K562 (cell line): ENCODE data around the gene UIMC1. TPM values are rescaled to one million over a fixed set of nuclear protein-coding genes. Genes with fewer than 3 reads are reported as not detected.
A peak's percentile ranks its signal among the peaks of the same experiment; 100 is the strongest.

ENCODE experiments used
- ATAC-seq: fragments of 200-7000 bp; cut with Tn5 transposase; 3 replicates; pipeline ENCODE4 v1.9.1; 2020; ENCODE audit warnings: moderate library complexity
- BruUV-seq: library from RNA; stranded (reverse); fragments of 400-500 nt; replicated peaks from 2 replicates; lab custom pipeline; 2021; lab: Mats Ljungman, UMichigan
- CTCF ChIA-PET: fragments of 300-600 bp; formaldehyde crosslinking; extraction: SDS; loops from one replicate; lab custom pipeline; 2021; ENCODE audit warnings: low intra/inter-chr PET ratio; lab: Yijun Ruan, JAX
- POLR2A ChIA-PET: fragments of 300-600, 350-650 bp; sonication (Branson Sonifier 250); formaldehyde crosslinking; extraction: SDS; loops from one replicate; lab custom pipeline; 2021; ENCODE audit warnings: antibody characterized with exemption, inconsistent platforms; lab: Yijun Ruan, JAX
- DNase-seq, 4 experiments: peaks; one replicate each; pipeline versions ENCODE4 v3.0.0 to v3.0.0-alpha.2; 2011 to 2018; ENCODE audit warnings: low spot score in 3 of 4, mixed read lengths in 3 of 4; ENCODE audit errors: extremely low read depth in 1 of 4
- FAIRE-seq: peaks from 2 replicates; lab custom pipeline; 2011; peaks lifted over from hg19 to GRCh38; lab: Jason Lieb, UNC
- H2AFZ ChIP-seq: 2 replicates; pipeline ENCODE4 v1.6.0; 2011; ENCODE audit warnings: low read depth, low read length, control low read depth, inconsistent platforms
- H3K27ac ChIP-seq: fragments of 200-600 bp; 3 replicates; pipeline ENCODE4 v1.8.0; 2011; ENCODE audit warnings: low read depth, mild to moderate bottlenecking, control low read depth, inconsistent platforms, low read length, moderate library complexity, mixed read lengths; ENCODE audit errors: extremely low read depth
- H3K27me3 ChIP-seq, 2 experiments: fragments of 300-600 bp in 1 of 2; 2 replicates in 1 of 2; 3 replicates in 1 of 2; pipeline versions ENCODE4 v1.6.0 to v1.8.0; 2011; ENCODE audit warnings: inconsistent platforms in 2 of 2, low read length in 2 of 2, mild to moderate bottlenecking in 1 of 2, mixed read lengths in 1 of 2, moderate library complexity in 1 of 2; ENCODE audit not compliant: control insufficient read depth in 2 of 2, insufficient read depth in 2 of 2
- H3K36me3 ChIP-seq: fragments of 300-600 bp; 3 replicates; pipeline ENCODE4 v1.8.0; 2011; ENCODE audit warnings: mild to moderate bottlenecking, low read length, inconsistent platforms; ENCODE audit not compliant: control insufficient read depth, insufficient read depth
- H3K4me1 ChIP-seq, 2 experiments: fragments of 200-600 bp in 1 of 2; replicated peaks in 1 of 2; 2 replicates in 1 of 2; 3 replicates in 1 of 2; pipeline versions ENCODE4 v1.5.1 to v1.8.0; 2011; ENCODE audit warnings: inconsistent platforms in 2 of 2, low read length in 2 of 2, mild to moderate bottlenecking in 1 of 2, mixed read lengths in 1 of 2, moderate library complexity in 1 of 2; ENCODE audit not compliant: control insufficient read depth in 2 of 2, insufficient read depth in 2 of 2
- H3K4me2 ChIP-seq: 2 replicates; pipeline ENCODE4 v1.6.1; 2011; ENCODE audit warnings: low read length, control low read depth, inconsistent platforms, mixed read lengths; ENCODE audit not compliant: insufficient read depth
- H3K4me3 ChIP-seq: fragments of 200-600 bp; sonication (generic), shearing (Covaris generic); 2 replicates; pipeline ENCODE4 v1.5.1; 2016; ENCODE audit warnings: control low read depth, inconsistent platforms
- H3K79me2 ChIP-seq: fragments of 200-600 bp; 3 replicates; pipeline ENCODE4 v1.8.0; 2011; ENCODE audit warnings: low read length, inconsistent platforms; ENCODE audit not compliant: control insufficient read depth, insufficient read depth
- H3K9ac ChIP-seq, 2 experiments: 2 replicates each; pipeline versions ENCODE4 v1.6.0 to v1.6.1; 2011; ENCODE audit warnings: low read depth in 2 of 2, low read length in 2 of 2, control low read depth in 1 of 2, inconsistent platforms in 1 of 2, mild to moderate bottlenecking in 1 of 2, mixed read lengths in 1 of 2; ENCODE audit not compliant: insufficient read depth in 1 of 2
- H3K9me1 ChIP-seq: one replicate; pipeline ENCODE4 v1.6.0; 2011; ENCODE audit warnings: inconsistent platforms, mild to moderate bottlenecking, low read length, moderate library complexity; ENCODE audit not compliant: control insufficient read depth, insufficient read depth
- H3K9me3 ChIP-seq: replicated peaks from 2 replicates; pipeline ENCODE4 v1.5.1; 2011; ENCODE audit warnings: low read depth, low read length, inconsistent platforms; ENCODE audit not compliant: control insufficient read depth, insufficient read depth
- H4K20me1 ChIP-seq: replicated peaks from 2 replicates; pipeline ENCODE4 v1.6.1; 2011; ENCODE audit warnings: low read length, inconsistent platforms, mixed read lengths; ENCODE audit not compliant: control insufficient read depth, insufficient read depth
- CBX3 ChIP-seq, 2 experiments: IDR thresholded peaks; 1 replicate in 1 of 2; 2 replicates in 1 of 2; pipeline ENCODE4 v1.6.1; 2012; ENCODE audit warnings: inconsistent platforms in 2 of 2, low read length in 2 of 2, borderline replicate concordance in 1 of 2, control low read depth in 1 of 2
- HNRNPL ChIP-seq: fragments of 200-400 bp; formaldehyde crosslinking; IDR thresholded peaks from 2 replicates; pipeline ENCODE4 v1.6.1; 2017; ENCODE audit warnings: low read depth, mild to moderate bottlenecking, low read length
- RAD21 ChIP-seq, 2 experiments: fragments of 250-450 bp in 1 of 2; fragments of 450-650 bp in 1 of 2; sonication (Bioruptor Pico) in 1 of 2; formaldehyde crosslinking in 1 of 2; IDR thresholded peaks in 1 of 2; conservative IDR thresholded peaks in 1 of 2; 2 replicates each; pipeline versions ENCODE4 v1.4.0 to v1.8.0; 2020 to 2022; ENCODE audit warnings: mild to moderate bottlenecking in 2 of 2, moderate library complexity in 1 of 2
- XRCC4 ChIP-seq: IDR thresholded peaks from one replicate; pipeline ENCODE4 v1.6.1; 2011; ENCODE audit not compliant: insufficient read depth, insufficient read length; ENCODE audit errors: extremely low read depth
- WGBS: fragments of 100-300 bp; shearing (Covaris generic); methylation state at CpG from one replicate; pipeline ENCODE4 v1.1.6; 2016; ENCODE audit warnings: low coverage, mixed read lengths; ENCODE audit not compliant: insufficient coverage; ENCODE audit errors: missing lambda C conversion rate; 5-methylcytosine and 5-hydroxymethylcytosine counted together
- in situ Hi-C: fragments of 300-500 bp; cut with MboI; formaldehyde crosslinking; loops from 4 replicates; pipeline ENCODE4 v1.15.0; 2018; ENCODE audit warnings: inconsistent platforms, mixed read lengths
- intact Hi-C: fragments of 100-400 bp; cut with micrococcal nuclease; formaldehyde crosslinking; loops from 2 replicates; pipeline ENCODE4 v1.14.2; 2022
- polyA plus RNA-seq, 8 experiments: library from polyadenylated mRNA; depleted of rRNA in 4 of 8; stranded (reverse) in 5 of 8; unstranded in 3 of 8; fragments of >200 nt; fragmentation: Nextera tagmentation in 2 of 8; fragmentation: Illumina TruSeq in 1 of 8; extraction: Ambion mirVana in 2 of 8; extraction: Trizol in 1 of 8; gene quantifications; 2 replicates each; pipeline versions ENCODE4 v1.2.1 to v1.2.3, GENCODE V29; 2011 to 2014; ENCODE audit warnings: inconsistent platforms in 1 of 8, missing spikeins in 1 of 8
- total RNA-seq, 7 experiments: library from RNA; depleted of rRNA in 6 of 7; stranded (reverse); fragments of >200 nt in 6 of 7; fragmentation: Illumina TruSeq in 2 of 7; extraction: Trizol in 2 of 7; gene quantifications; 2 replicates each; pipeline versions ENCODE4 v1.2.1 to v1.2.3, GENCODE V29; 2011 to 2021; ENCODE audit warnings: low replicate concordance in 1 of 7
- TF ChIP-seq, protein P1 (sequence below): sonication (generic); formaldehyde crosslinking; IDR thresholded peaks from 2 replicates; pipeline ENCODE4 v1.8.0; 2022; ENCODE audit warnings: mild to moderate bottlenecking, missing genetic modification reagents
- TF ChIP-seq, protein P2 (sequence below): sonication (generic); formaldehyde crosslinking; IDR thresholded peaks from 2 replicates; pipeline ENCODE4 v1.8.0; 2022; ENCODE audit warnings: mild to moderate bottlenecking, missing genetic modification reagents
- TF ChIP-seq, protein P3 (sequence below), 3 experiments: IDR thresholded peaks in 2 of 3; conservative IDR thresholded peaks in 1 of 3; 2 replicates each; pipeline ENCODE4 v1.5.1; 2011 to 2012; ENCODE audit warnings: low read length in 3 of 3, mild to moderate bottlenecking in 3 of 3, control low read depth in 2 of 3, improper control_type of control experiment in 1 of 3, inconsistent platforms in 1 of 3, low read depth in 1 of 3, mixed read lengths in 1 of 3, moderate library complexity in 1 of 3; ENCODE audit not compliant: insufficient read depth in 2 of 3

The UIMC1 gene
- total and polyA plus RNA-seq, 9 of the 15 experiments (the other 6 are each of a cell fraction or from before 2014, with no cell fraction given): 14.9 to 51.7 (median 36.8) TPM

DNA sequence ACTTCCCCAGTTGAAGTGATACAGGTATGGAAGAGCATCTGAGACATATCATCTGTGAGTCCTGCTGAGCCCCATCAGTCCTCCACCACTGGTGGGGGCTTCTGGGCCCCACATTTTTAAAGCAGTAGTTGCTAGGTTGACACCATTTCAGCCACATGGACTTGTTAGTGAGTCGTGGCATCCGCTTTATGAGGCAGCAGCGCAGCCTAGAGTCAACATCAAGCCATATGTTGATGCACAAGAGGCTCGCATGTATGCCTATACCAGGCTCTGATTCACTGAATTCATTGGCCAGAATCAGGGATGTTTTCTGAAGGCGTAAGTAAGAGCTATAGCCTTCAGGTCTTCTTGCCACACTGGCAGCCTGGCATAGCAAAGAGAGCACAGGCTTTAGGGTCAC, 42.7 kb upstream of the UIMC1 start:
- ChIA-PET POLR2A (interaction anchor here (0.6 to 1.3 kb wide), 2 partner anchors 9 to 22 kb away, joined by 3 read pairs; no protein-coding TSS in a partner anchor), CTCF (no interaction called here)
- no peaks in the 10 kb centered on the region; the same call in 1 of the 2 replicates for H3K9me3 ChIP-seq
- H3K9ac ChIP-seq: no peak overlapping the region
- peaks cover 76% of the 10 kb centered on the region for H3K36me3 ChIP-seq
- BruUV-seq: no TSS peak
- no peak overlapping the region for H2AFZ ChIP-seq
- no peak overlapping the region for H3K4me2 ChIP-seq
- H3K4me1 ChIP-seq: no peaks in the 10 kb centered on the region
- intact Hi-C loops (no loop called here), in situ Hi-C loops (no loop called here)
- no peak overlapping the region for H3K27ac ChIP-seq
- ATAC-seq (peak; percentile 55; the same call in 1 of the 3 replicates), FAIRE-seq (no peak), DNase-seq (peak in 1 of 4 experiments; percentile 16)
- no peak overlapping the region for H3K4me3 ChIP-seq
- no peaks in the 10 kb centered on the region for H3K27me3 ChIP-seq
- no peaks in the 10 kb centered on the region for H3K79me2 ChIP-seq
- H3K9me1 ChIP-seq: no peaks in the 10 kb centered on the region
- 90% methylated on average over 5 of the region's 5 CpGs for WGBS
- H4K20me1 ChIP-seq: no peaks in the 10 kb centered on the region
- peak in 1 of 2 experiments; percentile 30; a peak in 1 of 4 replicates for TF ChIP-seq RAD21 (CRISPR knock-in tag; conservative IDR thresholded peaks at IDR 0.05 in 1 of 2, IDR thresholded peaks at IDR 0.05 in 1 of 2)
- TF ChIP-seq HNRNPL: no peak
- TF ChIP-seq, protein P1, sequence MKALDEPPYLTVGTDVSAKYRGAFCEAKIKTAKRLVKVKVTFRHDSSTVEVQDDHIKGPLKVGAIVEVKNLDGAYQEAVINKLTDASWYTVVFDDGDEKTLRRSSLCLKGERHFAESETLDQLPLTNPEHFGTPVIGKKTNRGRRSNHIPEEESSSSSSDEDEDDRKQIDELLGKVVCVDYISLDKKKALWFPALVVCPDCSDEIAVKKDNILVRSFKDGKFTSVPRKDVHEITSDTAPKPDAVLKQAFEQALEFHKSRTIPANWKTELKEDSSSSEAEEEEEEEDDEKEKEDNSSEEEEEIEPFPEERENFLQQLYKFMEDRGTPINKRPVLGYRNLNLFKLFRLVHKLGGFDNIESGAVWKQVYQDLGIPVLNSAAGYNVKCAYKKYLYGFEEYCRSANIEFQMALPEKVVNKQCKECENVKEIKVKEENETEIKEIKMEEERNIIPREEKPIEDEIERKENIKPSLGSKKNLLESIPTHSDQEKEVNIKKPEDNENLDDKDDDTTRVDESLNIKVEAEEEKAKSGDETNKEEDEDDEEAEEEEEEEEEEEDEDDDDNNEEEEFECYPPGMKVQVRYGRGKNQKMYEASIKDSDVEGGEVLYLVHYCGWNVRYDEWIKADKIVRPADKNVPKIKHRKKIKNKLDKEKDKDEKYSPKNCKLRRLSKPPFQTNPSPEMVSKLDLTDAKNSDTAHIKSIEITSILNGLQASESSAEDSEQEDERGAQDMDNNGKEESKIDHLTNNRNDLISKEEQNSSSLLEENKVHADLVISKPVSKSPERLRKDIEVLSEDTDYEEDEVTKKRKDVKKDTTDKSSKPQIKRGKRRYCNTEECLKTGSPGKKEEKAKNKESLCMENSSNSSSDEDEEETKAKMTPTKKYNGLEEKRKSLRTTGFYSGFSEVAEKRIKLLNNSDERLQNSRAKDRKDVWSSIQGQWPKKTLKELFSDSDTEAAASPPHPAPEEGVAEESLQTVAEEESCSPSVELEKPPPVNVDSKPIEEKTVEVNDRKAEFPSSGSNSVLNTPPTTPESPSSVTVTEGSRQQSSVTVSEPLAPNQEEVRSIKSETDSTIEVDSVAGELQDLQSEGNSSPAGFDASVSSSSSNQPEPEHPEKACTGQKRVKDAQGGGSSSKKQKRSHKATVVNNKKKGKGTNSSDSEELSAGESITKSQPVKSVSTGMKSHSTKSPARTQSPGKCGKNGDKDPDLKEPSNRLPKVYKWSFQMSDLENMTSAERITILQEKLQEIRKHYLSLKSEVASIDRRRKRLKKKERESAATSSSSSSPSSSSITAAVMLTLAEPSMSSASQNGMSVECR: no peak
- TF ChIP-seq, protein P2, sequence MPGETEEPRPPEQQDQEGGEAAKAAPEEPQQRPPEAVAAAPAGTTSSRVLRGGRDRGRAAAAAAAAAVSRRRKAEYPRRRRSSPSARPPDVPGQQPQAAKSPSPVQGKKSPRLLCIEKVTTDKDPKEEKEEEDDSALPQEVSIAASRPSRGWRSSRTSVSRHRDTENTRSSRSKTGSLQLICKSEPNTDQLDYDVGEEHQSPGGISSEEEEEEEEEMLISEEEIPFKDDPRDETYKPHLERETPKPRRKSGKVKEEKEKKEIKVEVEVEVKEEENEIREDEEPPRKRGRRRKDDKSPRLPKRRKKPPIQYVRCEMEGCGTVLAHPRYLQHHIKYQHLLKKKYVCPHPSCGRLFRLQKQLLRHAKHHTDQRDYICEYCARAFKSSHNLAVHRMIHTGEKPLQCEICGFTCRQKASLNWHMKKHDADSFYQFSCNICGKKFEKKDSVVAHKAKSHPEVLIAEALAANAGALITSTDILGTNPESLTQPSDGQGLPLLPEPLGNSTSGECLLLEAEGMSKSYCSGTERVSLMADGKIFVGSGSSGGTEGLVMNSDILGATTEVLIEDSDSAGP (CRISPR knock-in tag): no peak
- no peak for TF ChIP-seq XRCC4
- TF ChIP-seq, protein P3, sequence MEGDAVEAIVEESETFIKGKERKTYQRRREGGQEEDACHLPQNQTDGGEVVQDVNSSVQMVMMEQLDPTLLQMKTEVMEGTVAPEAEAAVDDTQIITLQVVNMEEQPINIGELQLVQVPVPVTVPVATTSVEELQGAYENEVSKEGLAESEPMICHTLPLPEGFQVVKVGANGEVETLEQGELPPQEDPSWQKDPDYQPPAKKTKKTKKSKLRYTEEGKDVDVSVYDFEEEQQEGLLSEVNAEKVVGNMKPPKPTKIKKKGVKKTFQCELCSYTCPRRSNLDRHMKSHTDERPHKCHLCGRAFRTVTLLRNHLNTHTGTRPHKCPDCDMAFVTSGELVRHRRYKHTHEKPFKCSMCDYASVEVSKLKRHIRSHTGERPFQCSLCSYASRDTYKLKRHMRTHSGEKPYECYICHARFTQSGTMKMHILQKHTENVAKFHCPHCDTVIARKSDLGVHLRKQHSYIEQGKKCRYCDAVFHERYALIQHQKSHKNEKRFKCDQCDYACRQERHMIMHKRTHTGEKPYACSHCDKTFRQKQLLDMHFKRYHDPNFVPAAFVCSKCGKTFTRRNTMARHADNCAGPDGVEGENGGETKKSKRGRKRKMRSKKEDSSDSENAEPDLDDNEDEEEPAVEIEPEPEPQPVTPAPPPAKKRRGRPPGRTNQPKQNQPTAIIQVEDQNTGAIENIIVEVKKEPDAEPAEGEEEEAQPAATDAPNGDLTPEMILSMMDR (IDR thresholded peaks at IDR 0.05 in 2 of 3, conservative IDR thresholded peaks at IDR 0.05 in 1 of 3; ENCODE audit: insufficient read depth in 2 of 3, low read depth in 1 of 3, low read length in 3 of 3): peak; percentile 16 to 41 (median 33); a peak in 3 of 6 replicates
- TF ChIP-seq CBX3 (IDR thresholded peaks at IDR 0.05; ENCODE audit: borderline replicate concordance in 1 of 2, low read length in 2 of 2): no peak
